Measurements from ENCODE around the gene CRYGN.
A peak's percentile ranks its signal among the peaks of the same experiment; 100 is the strongest.

CRYGN gene

DNA sequence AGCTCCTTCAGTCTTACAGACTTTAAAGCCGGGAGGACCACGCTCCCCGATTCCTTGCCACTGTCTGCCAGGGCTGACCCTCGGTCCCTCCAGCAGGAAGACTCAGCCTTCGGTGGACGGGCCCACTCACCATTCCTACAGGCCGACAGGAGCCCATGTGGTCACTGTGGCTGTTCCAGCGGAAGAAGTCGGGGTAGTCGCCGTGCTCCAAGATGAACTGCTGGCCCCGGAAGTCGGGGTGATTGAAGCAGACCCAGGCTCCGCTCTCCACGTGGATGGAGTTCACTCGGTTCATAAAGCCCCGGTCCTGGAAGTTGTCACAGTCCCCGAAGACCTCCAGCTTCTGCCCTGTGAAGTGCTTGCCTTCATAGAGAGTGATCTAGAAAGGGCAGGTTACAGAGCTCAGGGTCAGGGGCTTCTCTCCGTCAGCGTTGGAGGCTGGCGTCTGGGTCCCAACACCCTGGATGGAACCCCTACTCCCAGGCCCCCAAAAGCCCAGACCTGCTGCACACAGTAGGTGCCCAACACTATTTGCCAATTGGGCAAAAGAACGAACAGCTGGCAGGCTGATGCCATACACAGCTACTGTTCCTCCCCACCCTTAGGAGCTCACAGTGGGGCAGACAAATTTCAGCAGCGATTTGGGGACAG is 1.9 kb downstream of the CRYGN start:
- no peak for DNase-seq

DNA sequence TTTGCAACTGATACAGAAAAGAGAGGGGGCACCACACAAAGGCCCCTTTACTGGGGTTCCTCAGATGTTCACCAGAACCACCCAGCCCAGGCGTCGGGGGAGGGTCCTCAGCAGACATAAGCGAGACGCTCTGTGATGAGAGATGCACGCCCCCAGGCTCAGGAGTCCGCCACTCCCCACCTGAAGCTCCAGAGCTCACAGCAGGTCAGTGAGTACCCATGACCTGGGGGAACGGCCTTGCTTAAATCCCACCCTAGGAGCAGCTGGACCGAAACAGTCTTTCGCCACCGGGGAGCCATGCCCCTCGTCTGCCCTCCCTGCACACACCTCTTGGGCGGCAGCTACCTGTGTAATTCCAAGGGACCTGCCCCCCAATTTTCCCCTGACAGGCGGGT is 2.8 kb downstream of the CRYGN start:
- no peak for DNase-seq

DNA sequence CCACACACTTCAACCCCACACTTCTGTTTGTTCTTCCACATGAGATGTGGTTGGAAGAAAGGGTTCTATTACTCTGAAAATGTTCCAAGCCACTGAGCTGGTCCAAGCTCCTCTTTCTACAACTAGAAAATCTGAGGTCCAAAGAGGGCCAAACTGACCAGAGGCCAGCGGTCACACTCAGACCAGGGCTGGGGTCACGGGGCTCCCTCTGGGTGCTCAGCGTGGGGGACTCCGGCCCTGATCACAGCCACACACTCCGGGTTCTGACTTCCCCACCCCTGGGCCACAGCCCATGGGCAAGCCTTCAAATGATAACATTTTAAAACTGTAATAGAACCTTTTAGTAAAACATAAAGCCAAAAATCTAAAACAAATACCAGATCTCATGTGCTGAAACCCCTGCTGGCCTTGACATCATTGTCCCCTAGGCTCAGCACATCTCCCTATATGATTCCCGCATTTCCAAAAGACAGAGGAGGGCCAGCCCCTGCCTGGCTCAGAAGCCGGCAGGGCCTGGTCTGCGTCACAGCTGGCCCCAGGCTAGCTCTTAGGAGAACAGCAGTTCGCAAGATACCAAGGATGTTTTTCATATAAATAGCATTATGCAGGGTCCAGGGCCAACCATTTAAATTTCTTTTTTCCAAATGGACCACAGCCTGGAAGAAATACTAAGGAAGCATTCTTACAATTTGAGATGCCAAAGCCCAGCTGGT is 3.3 kb downstream of the CRYGN start:
- DNase-seq: no peak

DNA sequence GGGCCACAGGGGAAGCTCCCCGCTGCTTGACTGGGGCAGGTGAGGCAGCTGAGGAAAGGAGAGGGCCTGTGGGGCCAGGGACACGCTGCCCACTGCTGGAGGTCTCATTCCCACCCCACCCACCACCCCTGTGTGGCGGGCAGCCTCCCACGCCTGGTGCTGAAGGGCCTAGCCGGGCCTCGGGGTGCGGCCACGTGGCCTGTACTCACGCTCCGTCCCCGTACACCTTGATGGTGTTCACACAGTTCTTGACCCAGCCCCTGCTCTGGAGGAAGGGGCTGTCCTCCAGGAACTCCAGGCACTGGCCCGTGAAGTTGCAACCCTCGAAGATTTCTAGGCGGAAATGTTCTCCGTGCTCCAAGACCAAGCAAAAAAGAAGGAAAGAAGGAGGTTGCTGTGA is 4.0 kb downstream of the CRYGN start:
- no peak for DNase-seq

DNA sequence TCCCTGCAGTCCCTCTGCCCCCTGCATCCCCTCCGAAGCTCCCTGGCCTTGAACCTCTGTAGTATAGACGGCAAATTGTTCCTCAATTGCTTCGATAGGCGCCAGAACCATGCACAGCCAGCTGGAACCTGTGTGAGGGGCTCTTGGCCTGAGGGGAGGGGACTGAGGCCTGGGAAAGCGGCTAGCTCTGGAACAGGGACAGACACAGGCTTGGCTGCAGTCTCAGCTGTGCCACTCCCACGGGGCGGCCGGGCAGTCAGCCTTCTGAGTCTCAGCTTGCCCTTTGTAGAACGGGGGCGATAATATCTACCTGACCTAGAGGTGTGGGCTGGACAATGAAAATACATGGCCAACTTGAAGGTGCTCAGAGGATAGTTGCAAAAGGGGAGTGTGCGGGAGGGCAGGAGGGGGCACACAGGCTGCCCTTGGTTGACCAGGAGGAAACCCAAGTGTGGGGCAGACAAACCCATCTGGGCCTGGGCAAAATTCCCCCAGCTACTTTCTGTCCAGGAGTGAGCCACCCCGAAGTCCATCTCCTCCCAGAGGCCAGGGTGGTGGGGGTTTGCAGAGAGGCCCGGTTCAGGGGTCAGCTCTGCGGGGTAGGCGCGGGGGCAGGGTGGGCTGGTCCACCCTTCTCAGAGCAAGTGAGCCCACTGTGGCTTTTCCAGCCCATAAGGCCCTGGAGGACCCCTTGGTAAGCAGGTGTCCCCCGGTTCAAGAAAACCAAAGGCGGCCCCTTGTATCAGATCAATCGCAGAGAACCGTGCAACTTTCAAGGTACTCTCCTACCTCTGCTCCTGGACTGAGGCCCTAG is 4.6 kb downstream of the CRYGN start:
- DNase-seq: no peak

DNA sequence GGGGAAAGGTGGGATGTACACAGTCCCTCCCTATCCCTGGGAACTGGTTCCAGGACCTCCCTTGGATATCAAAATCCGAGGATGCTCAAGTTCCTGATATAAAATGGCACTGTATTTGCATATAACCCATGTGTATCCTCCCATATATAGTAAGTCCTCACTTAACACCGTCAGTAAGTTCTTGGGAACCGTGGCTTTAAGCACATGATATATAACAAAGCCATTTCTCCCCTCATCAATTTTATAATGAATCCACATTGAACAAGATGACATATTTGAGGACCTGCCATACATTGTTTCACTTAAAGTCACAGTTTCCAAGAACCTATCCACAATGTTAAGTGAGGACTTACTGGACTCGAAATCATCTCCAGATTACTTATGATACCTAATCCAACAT is 5.4 kb downstream of the CRYGN start:
- DNase-seq: no peak

DNA sequence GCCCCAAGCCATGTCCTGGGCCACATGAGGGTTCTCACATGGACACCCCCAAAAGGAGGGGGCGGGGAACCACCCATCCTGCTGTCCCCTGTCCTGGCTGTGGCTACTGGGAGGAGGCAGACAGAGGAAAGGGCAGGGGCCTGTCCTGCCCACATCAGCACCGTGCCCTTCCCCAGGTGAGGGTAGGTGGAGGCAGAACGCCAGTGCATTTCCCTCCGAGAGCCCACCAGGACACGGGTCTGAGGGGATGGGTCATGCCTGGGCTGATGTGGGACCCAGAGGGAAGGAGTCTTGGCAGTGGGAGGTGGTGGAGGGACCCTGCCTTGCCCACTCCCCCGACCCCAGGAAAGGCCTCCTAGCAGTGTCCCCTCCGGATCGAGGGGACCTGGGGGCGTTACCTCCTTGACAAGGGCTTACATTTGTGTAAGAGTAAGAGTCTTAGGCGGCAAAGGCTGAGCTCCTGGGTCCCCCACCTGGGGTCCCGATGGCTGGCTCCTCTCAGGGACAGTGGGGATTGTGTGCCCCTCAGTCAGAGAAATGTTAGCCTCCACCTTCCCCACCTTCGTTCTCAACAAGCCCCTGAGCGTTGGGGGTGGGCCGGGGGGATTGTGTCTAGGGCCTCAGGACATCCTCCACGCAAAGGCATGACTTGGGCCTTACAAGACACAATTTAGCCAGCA is 6.1 kb downstream of the CRYGN start:
- DNase-seq: no peak

DNA sequence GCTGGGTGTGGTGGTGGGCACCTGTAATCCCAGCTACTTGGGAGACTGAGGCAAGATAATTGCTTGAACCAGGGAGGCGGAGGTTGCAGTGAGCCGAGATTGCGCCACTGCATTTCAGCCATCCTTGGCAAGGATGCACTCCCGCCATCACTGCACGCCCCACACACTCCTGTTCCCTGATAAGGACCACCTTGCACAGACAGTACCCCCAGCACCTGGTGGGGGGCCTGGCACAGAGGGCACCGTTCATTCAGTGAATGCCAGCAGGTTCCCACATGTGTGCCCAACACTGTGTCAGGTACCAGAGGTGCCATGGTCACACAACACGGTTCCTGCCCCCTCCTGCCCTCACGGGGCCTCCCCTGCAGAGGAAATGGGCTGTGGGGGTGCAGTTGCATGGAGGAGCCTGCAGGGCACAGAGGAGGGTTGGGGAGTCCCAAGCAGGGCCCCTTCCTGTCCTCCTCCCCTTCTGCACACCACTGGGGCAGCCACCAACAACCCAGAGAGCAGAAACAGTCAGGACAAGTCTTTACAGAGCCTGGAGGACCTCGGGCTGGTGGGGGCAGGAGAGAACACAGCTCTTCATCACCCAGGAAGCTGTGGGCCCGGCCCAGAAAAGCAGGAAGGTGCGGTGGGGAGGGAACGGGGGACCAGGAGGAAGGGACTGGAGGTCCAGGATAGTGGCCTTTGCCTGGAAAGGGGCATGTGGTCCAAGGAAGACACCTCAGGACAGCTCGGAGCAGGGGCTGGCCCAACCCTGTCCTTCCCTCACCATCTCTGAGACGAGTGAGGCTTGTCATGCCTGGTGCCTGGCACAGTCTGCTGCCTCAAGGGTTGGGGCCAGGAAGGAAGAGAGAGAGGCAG is 7.1 kb downstream of the CRYGN start:
- peak; percentile 50 for DNase-seq

DNA sequence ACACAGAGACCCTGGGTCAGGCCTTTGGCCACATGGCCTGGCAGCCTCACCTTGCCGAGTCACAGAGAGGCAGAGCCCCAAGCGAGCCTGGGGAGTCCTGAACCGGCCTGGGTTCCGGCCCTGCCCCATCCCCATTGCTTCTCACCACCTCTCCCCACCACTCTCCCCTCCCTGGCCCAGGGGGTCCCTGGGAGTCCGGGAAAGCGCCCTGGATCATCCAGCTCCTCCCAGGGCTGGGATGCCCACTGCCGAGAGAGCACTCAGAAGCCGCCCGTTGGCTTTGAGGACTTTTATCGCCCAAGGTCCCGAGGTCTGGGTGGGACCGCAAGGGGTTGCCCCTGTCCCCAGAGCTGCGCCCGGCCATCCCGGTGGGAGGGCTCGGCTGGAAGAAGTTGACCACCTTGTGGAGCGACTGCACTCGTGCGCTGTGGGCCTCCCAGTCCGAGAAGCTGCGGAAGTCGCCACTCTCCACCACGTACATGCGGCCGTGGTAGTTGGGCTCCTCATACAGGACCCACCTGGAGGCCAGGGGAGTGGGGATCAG is 8.1 kb downstream of the CRYGN start:
- no peak for DNase-seq

DNA sequence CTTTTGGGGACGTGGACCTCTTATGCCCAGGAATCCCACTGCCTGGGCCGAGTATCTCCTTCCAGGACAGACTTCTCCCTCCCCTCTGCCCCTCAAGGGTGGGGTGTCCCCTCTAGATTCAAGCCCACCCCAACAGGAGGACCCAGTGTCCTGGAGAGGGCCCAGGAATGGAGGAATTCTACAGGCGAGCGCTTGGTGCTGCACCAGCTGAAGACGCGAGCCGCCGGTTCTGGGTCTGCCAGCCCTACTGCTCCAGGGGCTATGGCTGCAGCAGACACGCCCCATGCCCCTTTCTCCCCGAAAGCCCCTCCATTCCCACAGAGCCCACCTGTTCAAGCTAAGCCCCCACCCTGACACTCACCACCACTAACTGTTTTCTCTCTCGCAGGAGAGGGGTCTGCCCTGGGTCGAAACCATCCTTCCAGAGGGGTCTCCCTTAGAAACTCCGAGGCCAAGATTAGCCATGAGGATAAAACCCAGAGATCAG is 8.6 kb downstream of the CRYGN start:
- DNase-seq: no peak

DNA sequence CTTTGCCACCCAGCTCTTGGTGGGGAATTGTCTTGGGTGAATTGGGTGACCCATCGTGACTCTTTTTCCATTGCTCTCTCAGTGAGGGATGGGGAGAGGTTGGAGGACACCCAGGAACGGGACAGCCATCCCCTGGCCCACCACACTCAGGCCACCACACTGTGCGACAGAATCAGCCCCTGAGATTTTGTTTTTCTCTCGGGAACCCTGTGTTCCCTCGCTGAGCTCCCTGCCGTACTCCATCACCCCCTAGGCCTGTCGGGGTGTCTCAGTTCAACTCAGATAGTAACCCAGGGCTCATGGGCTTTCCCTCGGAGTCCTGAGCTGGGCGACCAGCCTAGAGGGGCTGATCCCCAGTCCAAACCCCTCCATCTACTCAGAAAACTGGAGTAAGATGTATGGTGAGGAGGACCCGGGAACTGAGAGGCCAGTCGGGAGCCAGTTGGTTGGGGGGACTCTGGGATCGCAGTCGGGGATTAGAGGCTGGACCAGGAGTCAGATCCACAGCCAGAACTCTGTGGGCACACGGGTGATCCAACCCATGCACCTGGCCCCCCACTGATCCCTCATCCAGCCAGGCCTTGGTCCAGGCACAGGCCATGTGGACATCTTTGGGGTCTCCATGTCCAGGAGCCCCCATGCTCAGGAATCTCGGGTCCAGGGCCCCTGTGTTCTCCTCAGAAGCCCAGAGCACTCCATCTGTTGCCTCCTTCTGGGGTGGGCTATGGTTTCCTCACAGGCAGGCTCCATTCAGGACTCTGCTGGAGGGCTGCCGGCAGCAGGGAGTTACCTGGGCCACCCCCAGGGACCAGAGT is 9.3 kb downstream of the CRYGN start:
- DNase-seq: no peak

DNA sequence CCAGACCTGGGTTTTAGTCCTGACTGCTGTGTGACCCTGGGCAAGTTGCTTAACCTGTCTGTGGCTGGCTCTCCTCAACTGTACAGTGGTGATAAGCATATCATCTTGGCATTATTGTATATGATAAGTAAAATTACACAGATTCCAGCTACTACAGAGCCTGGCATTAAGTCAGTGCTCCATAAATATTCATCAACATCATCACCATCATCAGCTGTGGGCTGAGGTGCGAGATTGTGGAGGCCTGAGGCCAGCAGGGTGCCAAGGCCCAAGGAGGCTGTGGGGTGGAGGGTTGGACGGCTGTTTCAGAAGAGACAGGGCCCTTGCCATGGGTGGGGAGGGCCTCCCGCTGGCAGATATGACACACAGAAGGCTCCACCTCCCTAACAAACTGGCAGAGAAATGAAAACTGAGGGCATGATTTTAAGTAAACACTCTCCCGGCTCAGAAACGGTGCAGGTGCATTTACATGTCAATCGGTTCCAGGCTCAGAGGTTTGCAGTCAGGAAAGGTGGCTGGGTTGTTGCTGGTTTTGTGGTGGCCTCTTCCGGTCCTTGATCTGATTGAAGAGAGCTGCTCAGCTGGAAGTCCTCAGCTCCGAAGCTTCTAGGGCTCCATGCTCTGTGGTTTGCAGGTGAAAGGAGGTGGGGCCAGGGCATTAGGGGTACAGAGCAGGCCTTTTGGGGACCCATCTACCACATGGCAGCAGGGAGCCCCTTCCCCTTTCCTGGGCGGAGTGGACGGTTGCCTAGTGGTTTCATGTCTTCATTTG is 10.2 kb downstream of the CRYGN start:
- peak; percentile 58 for DNase-seq

DNA sequence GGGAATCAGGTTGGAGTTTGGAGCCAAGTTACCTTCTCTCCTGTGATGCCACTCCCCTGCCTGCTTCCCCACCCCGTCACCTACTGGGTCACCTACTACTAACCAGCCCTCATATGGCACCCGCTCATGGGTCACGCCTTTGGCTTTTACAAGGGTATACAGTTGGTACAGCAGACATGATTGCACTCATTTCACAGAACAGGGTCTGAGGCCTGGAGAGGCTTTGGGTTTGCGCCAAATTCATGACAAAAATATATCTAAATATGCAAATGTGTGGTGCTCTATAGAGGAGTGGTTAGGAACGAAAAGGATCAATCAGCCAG is 10.7 kb downstream of the CRYGN start:
- DNase-seq: no peak

DNA sequence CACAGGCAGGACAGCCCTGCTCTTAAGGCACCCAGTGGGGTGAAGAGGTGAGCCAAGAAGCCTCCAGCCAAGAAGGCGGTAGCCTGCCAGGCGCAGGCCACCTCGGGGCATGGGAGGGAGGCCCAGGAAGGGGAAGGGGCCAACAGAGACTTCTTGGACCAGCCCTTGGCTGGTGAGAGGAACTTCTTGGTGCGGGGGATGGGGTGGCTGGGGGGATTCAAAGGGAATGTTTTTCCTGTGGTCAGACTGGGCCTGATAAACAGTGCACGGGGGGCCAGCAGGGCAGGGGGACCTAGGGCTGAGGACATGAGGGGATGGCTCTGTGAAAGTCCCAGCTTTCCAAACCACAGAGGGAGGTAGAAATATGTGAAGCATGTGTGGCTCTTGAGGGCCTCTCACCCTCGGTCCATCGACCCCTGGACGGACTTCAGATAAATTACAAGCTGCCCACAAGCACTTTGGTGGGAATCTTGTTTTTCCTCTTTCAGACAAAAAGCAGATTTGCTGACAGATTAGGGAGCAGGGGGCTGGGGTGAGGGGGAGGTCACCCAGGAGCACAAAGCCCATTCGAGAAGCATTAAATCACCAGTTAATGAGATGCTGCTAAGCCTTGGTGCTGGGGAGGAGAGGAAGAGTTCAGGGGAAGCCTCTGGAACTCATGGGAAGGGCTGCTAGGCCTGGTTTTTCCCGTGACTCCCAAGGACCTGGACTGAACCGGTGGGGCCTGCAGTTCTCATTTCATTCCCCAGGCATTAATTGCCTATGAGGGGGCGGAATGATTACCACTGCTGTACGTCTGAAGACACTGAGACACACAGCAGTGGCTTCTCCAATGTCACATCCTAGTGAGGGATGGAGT is 11.3 kb downstream of the CRYGN start:
- DNase-seq: no peak

DNA sequence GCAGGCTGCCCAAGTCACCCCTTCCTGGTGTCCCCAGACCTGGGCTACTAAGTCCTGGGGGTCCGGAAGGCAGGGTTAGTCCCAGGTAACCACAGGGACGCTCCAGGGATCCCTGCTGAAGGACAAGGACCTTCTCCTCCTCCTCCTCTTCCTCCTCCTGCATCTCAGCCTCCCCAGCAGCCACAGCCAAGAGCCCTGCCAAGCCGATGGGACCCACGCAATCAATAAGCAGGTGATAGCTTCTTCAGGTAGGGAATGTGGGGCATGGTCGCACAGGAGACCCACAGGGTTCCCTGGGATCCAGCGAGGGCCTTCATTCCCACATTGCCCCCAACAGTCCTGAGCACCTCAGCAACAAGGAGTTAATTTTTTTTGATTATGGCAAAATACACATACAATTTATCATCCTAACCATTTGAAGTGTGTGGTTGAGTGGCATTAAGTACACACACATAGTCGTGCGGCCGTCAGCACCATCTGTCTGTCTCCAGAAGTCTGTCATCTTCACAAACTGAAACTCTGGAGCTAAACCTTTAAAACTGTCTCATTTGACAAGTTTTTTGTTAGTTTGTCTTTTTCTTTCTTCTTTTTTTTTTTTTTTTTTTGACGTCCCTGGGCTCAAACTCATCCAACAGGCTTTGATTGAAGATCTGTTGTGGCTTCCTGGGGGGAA is 12.1 kb downstream of the CRYGN start:
- no peak for DNase-seq

DNA sequence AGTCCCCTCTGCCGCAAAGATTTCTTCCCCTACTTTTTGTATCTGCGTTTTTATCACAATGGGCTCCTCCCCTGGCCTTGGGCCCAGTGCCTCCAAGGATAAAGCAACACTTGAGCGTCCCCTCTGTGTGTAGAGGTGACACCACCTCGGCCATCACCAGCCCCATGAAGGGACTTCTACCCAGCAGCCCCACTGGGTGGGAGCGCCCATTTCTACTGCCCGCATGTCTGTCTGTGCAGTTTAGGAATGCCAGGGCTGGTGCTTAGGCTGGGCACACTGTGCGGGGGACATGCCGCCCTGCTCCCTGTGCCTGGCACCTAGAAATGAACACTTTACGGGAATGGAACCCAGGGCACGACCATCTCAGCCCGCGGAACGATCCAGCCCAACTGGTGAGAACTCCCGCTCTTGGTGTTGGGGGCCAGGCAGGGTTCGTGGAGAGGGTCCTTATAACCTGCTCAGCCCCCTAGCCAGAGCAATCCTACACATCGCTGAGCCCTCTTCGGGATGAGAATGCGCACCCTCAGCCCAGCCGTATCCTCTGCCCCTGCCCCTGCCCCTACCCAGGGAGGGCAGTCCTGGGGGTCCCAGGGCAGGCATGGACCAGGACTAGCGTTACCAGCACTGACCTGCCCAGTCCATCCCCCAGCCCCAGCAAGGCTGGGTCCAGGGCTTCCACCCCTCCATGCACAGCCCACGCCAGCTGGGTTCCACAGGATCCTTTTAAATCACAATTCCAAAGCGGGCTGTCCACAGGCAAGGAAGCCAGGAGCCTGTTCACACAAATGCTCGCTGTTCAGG is 12.8 kb downstream of the CRYGN start:
- DNase-seq: no peak

DNA sequence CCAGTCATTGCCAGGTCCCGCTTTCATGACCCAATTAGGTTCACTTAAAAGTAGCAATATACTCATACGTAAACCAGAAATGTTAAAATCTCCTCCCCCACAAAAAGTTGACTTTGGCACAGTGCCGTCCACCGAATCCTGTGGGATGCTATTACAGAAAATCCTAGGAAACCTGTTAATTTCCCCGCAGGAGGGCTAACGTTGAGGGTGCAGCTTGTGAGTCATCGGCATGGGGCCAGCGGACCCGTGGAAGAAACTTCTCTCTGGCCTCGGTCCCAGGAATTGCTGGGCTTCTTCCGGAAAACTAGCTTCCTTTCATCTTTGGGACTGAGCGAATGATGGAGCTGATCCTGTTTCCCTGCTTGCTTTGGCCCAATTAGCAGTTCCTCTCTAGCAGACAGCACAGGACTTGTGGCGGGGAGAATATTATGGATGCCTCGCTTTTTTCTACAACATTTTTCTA is 13.5 kb downstream of the CRYGN start:
- no peak for DNase-seq
